K562 (cell line): Measurements from ENCODE around the gene NUDT9.

Source experiments
- HNRNPL ChIP-seq: fragments of 200-400 bp; formaldehyde crosslinking; IDR thresholded peaks from 2 replicates; pipeline ENCODE4 v1.6.1; 2017; ENCODE audit warnings: low read depth, mild to moderate bottlenecking, low read length
- MEF2A ChIP-seq: IDR thresholded peaks from 2 replicates; pipeline ENCODE4 v1.6.1; 2011; ENCODE audit warnings: low read depth, mild to moderate bottlenecking, low read length, moderate library complexity; ENCODE audit not compliant: control insufficient read depth
- RCOR1 ChIP-seq, 2 experiments: IDR thresholded peaks; 2 replicates each; pipeline ENCODE4 v1.6.1; 2012; ENCODE audit warnings: low read depth in 2 of 2, low read length in 2 of 2, borderline replicate concordance in 1 of 2, improper control_type of control experiment in 1 of 2
- ZNF445 ChIP-seq: fragments of 250-450 bp; sonication (Bioruptor Pico); IDR thresholded peaks from 2 replicates; pipeline ENCODE4 v1.4.0; 2020; ENCODE audit warnings: low read depth, mild to moderate bottlenecking, moderate library complexity

GRCh38 chr4:87399148-87399547 is 23.2 kb upstream of the NUDT9 start:
- TF ChIP-seq RCOR1 (IDR thresholded peaks at IDR 0.05; ENCODE audit: borderline replicate concordance in 1 of 2, low read depth in 2 of 2, low read length in 2 of 2) (no peak), ZNF445 (CRISPR knock-in tag) (no peak), HNRNPL (no peak), MEF2A (no peak)
